GM12864 (cell line): Measurements from ENCODE around the gene PI4KB.

Experiments used
- DNase-seq: peaks from one replicate; pipeline ENCODE4 v3.0.0-alpha.2; 2011; ENCODE audit warnings: low read depth
- H3K4me3 ChIP-seq: 2 replicates; pipeline ENCODE4 v1.5.1; 2011; ENCODE audit warnings: mild to moderate bottlenecking, low read depth, low read length, control low read depth
- CTCF ChIP-seq: IDR thresholded peaks from 2 replicates; pipeline ENCODE4 v1.5.1; 2011; ENCODE audit warnings: low read depth, mild to moderate bottlenecking, moderate library complexity, low read length, control low read depth, inconsistent platforms; ENCODE audit errors: missing control alignments

The PI4KB gene

GRCh38 chr1:151327223-151327902 lies at the start of gene PI4KB:
PI4KB (minus strand) TSS chr1:151327416; CDS start chr1:151316481, 10,935 bp downstream.
- peak; percentile 93 for DNase-seq
- H3K4me3 ChIP-seq = peak within 1 kb of the TSS; percentile 93
- TF ChIP-seq CTCF = no peak

GRCh38 chr1:151373196-151373595 lies 46.0 kb upstream of the PI4KB start:
- no peak for TF ChIP-seq CTCF
- no peak for DNase-seq
- H3K4me3 ChIP-seq = no peak overlapping the region

- DNase-seq = no peak
- no peak for TF ChIP-seq CTCF
- H3K4me3 ChIP-seq = no peak within 1 kb of the TSS
Observed at GRCh38 chr1:151372058-151372934, 45.1 kb upstream of the PI4KB start, which contains the start of gene SELENBP1. SELENBP1 (minus strand) TSS chr1:151372705; CDS start chr1:151372641, 64 bp downstream.

- H3K4me3 ChIP-seq = no peak overlapping the region
- no peak for DNase-seq
- no peak for TF ChIP-seq CTCF
Observed at GRCh38 chr1:151371370-151372057, 44.3 kb upstream of the PI4KB start.

GRCh38 chr1:151370211-151370911 lies 43.1 kb upstream of the PI4KB start:
- no peak for DNase-seq
- TF ChIP-seq CTCF = no peak
- H3K4me3 ChIP-seq = no peak overlapping the region

GRCh38 chr1:151369621-151370048 lies 42.4 kb upstream of the PI4KB start:
- no peak for TF ChIP-seq CTCF
- H3K4me3 ChIP-seq = no peak overlapping the region
- DNase-seq = no peak
